ENCODE measurements around the gene CYTH3.
A peak's percentile ranks its signal among the peaks of the same experiment; 100 is the strongest.
"Not testable (repeated sequence)": the region's sequence is repeated elsewhere in the genome, so short reads cannot be mapped to it uniquely, and the experiment has no call there.

The CYTH3 gene

GRCh38 chr7:6256677-6257535 lies 15.5 kb downstream of the CYTH3 start:
- DNase-seq, result peak; percentile 41

- DNase-seq, result no peak
Measured at GRCh38 chr7:6256109-6256483, 16.3 kb downstream of the CYTH3 start.

DNA sequence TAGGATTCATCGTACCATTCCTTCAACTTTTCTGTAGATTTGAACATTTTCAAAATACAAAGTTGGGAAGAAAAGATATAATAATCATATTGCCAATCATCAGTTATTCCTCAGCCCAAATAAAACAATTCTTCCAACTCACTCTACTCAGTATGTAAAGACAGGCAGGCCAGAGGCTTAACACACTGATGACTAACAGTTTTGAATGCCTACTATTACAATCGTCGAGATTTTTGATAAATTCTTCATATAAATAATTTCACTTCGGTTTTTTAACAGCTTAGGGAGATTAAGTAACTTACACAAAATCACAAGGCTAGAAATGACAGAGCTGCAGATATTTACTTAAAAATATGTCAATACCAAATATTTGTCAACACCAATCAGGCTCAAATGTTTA lies 17.6 kb downstream of the CYTH3 start:
- DNase-seq, result no peak

- no peak for DNase-seq
Measured at GRCh38 chr7:6252748-6253147, 19.7 kb downstream of the CYTH3 start.

DNA sequence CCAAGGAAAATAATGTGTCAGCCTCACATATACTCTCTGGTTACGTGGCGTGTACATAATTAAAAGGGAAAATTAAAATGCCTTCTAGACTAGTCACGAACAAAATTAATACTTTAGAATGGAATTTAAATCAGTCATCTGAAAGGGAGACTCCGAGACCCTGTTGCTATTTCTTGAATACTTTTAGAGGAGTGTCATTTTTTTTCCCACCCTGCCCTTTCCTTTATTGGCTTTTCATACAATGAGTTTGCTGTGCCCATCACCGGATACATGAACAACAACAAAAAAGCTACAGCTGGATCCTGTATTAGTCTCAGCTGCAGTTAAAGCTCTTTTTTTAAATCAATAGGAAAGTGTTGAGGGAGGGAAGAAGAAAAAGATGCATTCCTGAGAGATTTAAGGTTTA lies 20.1 kb downstream of the CYTH3 start:
- DNase-seq, result no peak

DNA sequence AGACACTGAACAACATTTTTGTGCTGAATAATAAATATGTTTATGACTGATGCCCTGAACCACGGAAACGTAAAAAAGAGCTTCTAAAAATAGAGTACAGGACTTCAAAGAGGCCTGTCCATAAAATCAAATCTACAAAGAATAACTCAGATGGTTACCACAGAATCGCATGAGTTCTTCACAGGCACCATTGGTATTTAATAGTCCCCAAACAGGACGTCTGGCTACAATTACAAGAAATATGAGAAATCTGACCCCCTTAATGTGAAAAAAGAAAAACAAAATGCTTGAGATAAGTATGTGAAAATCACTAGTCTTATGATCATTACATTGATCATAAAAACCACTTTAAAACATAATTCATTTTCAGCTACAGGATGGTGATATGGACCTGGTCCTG lies 20.8 kb downstream of the CYTH3 start:
- DNase-seq, result no peak

DNA sequence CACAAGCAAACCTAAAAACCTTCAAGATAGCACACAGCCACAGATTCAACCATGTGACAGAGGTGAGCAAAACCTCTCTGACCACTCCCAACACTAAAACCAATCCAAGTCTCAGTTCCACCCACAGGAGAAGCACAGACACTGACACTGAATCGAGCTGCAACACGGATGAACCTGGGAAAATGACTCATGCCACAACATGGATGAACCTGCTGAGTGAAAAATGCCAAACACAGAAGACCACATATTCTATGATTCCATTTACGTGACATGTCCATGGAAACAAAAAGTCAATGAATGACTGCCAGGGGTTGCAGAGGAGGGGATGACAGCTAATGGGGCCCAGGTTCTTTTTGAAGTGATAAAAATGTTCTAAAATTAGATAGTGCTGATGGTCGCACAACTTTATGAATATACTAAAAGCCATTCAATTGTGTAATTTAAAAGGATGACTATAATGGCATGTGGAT lies 22.0 kb downstream of the CYTH3 start:
- peak; percentile 62 for DNase-seq

GRCh38 chr7:6249043-6249442 lies 23.4 kb downstream of the CYTH3 start:
- no peak for DNase-seq

- DNase-seq, result no peak
Measured at GRCh38 chr7:6248581-6248980, 23.8 kb downstream of the CYTH3 start.

DNA sequence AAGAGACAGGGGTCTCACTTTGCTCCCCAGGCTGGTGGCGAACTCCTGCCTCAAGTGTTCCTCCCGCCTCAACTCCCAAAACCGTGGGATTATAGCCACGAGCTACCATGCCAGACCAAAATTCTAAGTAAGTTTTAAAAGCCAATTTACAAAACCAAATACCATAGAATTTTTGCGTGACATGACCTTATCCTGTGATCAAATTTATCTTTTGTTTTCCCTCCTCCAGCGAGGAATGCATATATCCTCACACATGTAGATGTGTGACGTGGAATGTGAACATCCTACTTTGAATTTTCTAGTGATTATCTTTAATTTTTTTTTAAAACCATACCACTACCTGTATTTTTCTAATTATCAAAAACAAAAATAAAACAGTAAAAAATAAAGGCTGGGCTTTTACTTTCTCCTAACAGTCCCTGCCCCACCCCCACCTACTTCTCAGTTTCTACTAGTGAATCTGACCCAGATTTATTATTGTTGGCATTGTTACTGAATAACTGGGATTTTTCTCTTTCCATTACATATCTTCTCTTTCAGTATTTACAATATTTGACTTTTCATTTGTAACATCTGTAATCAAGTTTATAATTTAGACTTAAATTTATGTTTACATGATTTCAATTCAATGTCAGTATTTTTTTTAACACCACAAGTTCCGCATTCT lies 26.0 kb downstream of the CYTH3 start:
- DNase-seq, result no peak

DNA sequence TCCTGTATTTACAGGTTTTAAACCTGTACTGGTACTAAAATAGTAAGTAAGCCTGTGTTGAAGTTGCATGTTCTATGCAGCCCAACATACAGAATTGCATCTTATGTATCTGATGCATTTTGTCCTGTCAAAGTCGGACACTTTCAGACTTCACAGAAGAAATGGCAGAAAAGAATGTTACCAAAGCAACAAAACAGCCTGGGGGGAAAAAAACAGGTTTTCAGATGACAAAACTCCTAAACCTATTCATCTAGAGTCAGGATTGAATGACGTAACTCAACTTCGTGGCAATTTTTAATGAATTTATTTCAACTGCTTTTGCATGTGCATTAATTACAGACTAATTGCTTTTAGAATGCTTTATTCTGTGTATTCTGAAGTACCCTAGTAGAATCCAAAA lies 28.4 kb downstream of the CYTH3 start:
- DNase-seq, result no peak

GRCh38 chr7:6243168-6243567 lies 29.3 kb downstream of the CYTH3 start:
- no peak for DNase-seq

DNA sequence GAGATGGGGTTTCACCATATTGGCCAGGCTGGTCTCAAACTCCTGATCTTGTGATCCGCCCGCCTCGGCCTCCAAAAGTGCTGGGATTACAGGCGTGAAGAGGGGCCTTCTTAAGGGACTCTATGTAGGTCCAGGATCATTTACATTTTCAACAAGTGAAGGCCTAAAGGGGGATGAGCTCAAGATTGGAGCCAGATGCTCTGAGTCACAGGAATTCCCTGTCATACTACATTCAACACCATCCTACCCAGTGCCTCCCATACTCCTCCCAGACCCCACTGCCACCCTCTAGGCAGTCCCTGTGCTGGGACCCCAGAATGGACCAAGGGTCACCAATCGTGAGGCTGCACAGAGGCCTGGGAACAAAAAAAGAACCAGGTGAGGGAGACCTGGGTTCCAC lies 29.9 kb downstream of the CYTH3 start:
- DNase-seq, result no peak

GRCh38 chr7:6241607-6241973 lies 30.8 kb downstream of the CYTH3 start:
- DNase-seq, result no peak

GRCh38 chr7:6238309-6238925 lies 34.0 kb downstream of the CYTH3 start:
- no peak for DNase-seq

DNA sequence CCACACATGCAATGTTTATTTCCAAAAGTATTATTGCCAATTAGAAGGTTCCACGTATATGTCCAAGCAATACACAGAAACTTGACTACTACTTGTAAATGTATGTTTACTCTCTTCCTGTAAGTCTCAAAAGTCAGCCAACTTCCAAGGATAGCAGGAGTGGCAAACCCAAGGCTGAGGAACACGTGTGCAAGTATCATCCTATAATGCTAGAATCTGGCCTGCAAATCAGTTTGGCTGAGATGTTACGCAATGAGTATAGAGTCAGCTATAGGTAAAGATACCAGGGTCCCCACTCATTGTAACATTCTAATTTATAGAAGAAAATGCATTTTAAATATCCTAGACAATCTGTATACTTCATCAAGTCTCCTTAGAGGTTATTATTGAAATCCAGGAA lies 34.7 kb downstream of the CYTH3 start:
- no peak for DNase-seq

DNA sequence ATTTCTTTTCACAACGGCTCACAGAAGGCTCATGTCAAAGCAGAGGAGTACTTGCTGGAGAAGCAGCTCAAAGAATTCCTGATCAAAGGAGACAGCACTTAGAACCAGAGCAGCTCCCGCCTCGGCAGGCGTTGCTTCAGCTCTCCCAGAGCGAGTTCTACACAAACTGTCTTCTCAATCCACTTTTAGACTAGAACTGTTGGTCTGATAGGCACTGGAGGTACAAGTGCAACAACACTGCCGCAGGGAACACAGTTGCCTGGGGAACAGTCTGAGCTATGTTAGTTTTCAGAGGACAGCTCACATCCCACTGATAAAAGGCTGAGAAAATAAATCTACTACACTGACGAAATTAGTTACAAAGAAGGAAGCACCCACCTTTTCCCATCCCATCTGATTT lies 35.4 kb downstream of the CYTH3 start:
- no peak for DNase-seq

- no peak for DNase-seq
Measured at GRCh38 chr7:6235029-6235871, 37.2 kb downstream of the CYTH3 start.

DNA sequence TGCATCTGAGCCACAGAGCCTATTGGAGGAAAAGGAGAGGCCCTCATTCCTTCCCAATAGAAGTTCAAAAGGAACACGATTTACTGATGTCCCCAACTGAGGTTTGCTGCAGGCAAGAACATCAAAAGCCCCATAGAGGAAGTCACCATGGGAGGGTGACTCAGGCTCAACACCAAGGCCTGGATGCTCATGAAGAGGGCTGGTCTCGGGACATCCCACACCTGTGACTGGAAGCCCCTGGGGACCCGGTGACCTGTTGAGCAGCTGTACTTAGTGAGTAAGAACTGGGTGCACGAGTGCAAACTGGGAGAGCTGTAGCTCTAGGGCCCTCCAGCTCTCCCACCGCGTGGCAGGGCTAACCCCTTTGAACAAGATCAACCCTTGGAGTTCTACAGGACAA lies 38.0 kb downstream of the CYTH3 start:
- DNase-seq, result peak; percentile 21

GRCh38 chr7:6232534-6232933 lies 39.9 kb downstream of the CYTH3 start:
- no peak for DNase-seq

GRCh38 chr7:6232116-6232515 lies 40.3 kb downstream of the CYTH3 start:
- DNase-seq, result no peak

DNA sequence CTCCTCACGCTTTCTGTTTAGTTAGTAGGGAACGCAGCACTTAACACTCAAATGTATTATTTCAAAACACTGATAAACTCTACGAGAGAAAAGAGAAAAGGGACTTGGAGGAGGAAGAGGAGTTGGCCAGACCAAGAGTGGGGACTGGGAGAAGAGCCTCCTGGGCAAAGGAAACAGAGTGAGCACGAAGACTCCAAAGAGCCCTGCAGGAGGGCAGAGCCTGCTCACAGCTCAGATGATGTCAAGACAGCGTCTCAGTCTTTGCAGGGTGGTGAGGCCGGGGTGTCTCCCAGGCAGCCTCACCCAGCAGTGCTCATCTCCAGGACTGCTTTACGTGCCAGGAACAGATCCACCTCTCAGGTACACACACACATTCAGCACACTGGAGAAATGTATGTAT lies 41.2 kb downstream of the CYTH3 start:
- DNase-seq, result no peak

- not testable (repeated sequence) for DNase-seq
Measured at GRCh38 chr7:6229284-6229683, 43.1 kb downstream of the CYTH3 start.
